Myocyte (in vitro differentiated cells): Measurements from ENCODE around the gene MCF2. TPM values are rescaled to one million over a fixed set of nuclear protein-coding genes. Genes with fewer than 3 reads are reported as not detected.
"Not testable (repeated sequence)": the region's sequence is repeated elsewhere in the genome, so short reads cannot be mapped to it uniquely, and the experiment has no call there.

Experiments used
- DNase-seq: peaks from one replicate; pipeline ENCODE4 v3.0.0-alpha.2; 2012; ENCODE audit warnings: low read depth
- polyA plus RNA-seq: library from polyadenylated mRNA; unstranded; fragments of >200 nt; gene quantifications from one replicate; pipeline ENCODE4 v1.2.1, GENCODE V29; 2012; ENCODE audit warnings: missing spikeins
- total RNA-seq: library from RNA; depleted of rRNA; stranded (reverse); fragments of >200 nt; gene quantifications from 2 replicates; pipeline ENCODE4 v1.2.3, GENCODE V29; 2014

The MCF2 gene
- 0.10 and 0.91 TPM in 2 replicates for total RNA-seq
- polyA plus RNA-seq = 0.14 TPM

GRCh38 chrX:139708067-139708466 lies at the start of gene MCF2:
Gene MCF2, minus strand, starts transcription at chrX:139708167. Its CDS starts 56,423 bp downstream, at chrX:139651744.
- DNase-seq = no peak

- no peak for DNase-seq
Observed at GRCh38 chrX:139751053-139751452, 43.1 kb upstream of the MCF2 start.

- peak; percentile 3 for DNase-seq
Observed at GRCh38 chrX:139750390-139750789, 42.4 kb upstream of the MCF2 start.

- peak; percentile 68 for DNase-seq
Observed at GRCh38 chrX:139739138-139739537, 31.2 kb upstream of the MCF2 start.

GRCh38 chrX:139738581-139738980 lies 30.6 kb upstream of the MCF2 start:
- peak; percentile 7 for DNase-seq

- no peak for DNase-seq
Observed at GRCh38 chrX:139736151-139736550, 28.2 kb upstream of the MCF2 start.

GRCh38 chrX:139734996-139735395 lies 27.0 kb upstream of the MCF2 start:
- no peak for DNase-seq

GRCh38 chrX:139725720-139726119 lies 17.8 kb upstream of the MCF2 start:
- no peak for DNase-seq

- no peak for DNase-seq
Observed at GRCh38 chrX:139724626-139725025, 16.7 kb upstream of the MCF2 start.

- DNase-seq = no peak
Observed at GRCh38 chrX:139720979-139721378, 13.0 kb upstream of the MCF2 start.

- DNase-seq = peak; percentile 53
Observed at GRCh38 chrX:139720136-139720535, 12.2 kb upstream of the MCF2 start.

GRCh38 chrX:139702658-139703057 lies 5.3 kb downstream of the MCF2 start:
- DNase-seq = no peak

GRCh38 chrX:139692908-139693307 lies 15.1 kb downstream of the MCF2 start:
- DNase-seq = no peak

GRCh38 chrX:139692506-139692849 lies 15.5 kb downstream of the MCF2 start:
- DNase-seq = no peak

- peak; percentile 3 for DNase-seq
Observed at GRCh38 chrX:139691843-139692505, 16.0 kb downstream of the MCF2 start.

GRCh38 chrX:139691493-139691842 lies 16.5 kb downstream of the MCF2 start:
- peak; percentile 7 for DNase-seq

GRCh38 chrX:139685175-139685574 lies 22.8 kb downstream of the MCF2 start:
- not testable (repeated sequence) for DNase-seq

- DNase-seq = no peak
Observed at GRCh38 chrX:139680356-139680755, 27.6 kb downstream of the MCF2 start.

- DNase-seq = no peak
Observed at GRCh38 chrX:139647597-139647996, 60.4 kb downstream of the MCF2 start.

- DNase-seq = peak; percentile 14
Observed at GRCh38 chrX:139642241-139642927, 65.6 kb downstream of the MCF2 start.

- no peak for DNase-seq
Observed at GRCh38 chrX:139640259-139640658, 67.7 kb downstream of the MCF2 start.

- DNase-seq = no peak
Observed at GRCh38 chrX:139639253-139639652, 68.7 kb downstream of the MCF2 start.

- no peak for DNase-seq
Observed at GRCh38 chrX:139600105-139600504, 107.9 kb downstream of the MCF2 start.
